Heart left ventricle (tissue), 16 donors: ENCODE results near the gene PSMD3. TPM values are rescaled to one million over a fixed set of nuclear protein-coding genes. Genes with fewer than 3 reads are reported as not detected.

Experiments
- ATAC-seq, 4 donors: fragments of 200-7000 bp; cut with Tn5 transposase; one replicate each; pipeline ENCODE4 v1.9.1; 2020 to 2022; ENCODE audit warnings: moderate library complexity in 4 of 4, mild to moderate bottlenecking in 3 of 4, moderate number of reproducible peaks in 1 of 4
- DNase-seq, 5 donors: peaks; one replicate each; pipeline ENCODE4 v3.0.0-alpha.2; 2020
- H3K27ac ChIP-seq, 12 donors: fragments of 200-600 bp; sonication (generic) in 4 of 12; one replicate each; pipeline versions ENCODE4 v1.5.0 to v1.8.0; 2016 to 2022; ENCODE audit warnings: mild to moderate bottlenecking in 2 of 12
- H3K27me3 ChIP-seq, 9 donors: fragments of 200-600 bp; sonication (generic) in 2 of 9; one replicate each; pipeline versions ENCODE4 v1.5.1 to v1.8.0; 2016 to 2022; ENCODE audit warnings: mild to moderate bottlenecking in 3 of 9
- H3K36me3 ChIP-seq, 9 donors: fragments of 200-600 bp; sonication (generic) in 2 of 9; one replicate each; pipeline versions ENCODE4 v1.5.0 to v1.8.0; 2018 to 2022; ENCODE audit warnings: mild to moderate bottlenecking in 2 of 9
- H3K4me1 ChIP-seq, 12 donors: fragments of 200-600 bp; sonication (generic) in 4 of 12; one replicate each; pipeline versions ENCODE4 v1.5.0 to v1.8.0; 2016 to 2022; ENCODE audit warnings: mild to moderate bottlenecking in 3 of 12
- H3K4me3 ChIP-seq, 12 donors: fragments of 200-600 bp; sonication (generic) in 4 of 12; one replicate each; pipeline versions ENCODE4 v1.5.0 to v1.8.0; 2017 to 2022; ENCODE audit warnings: mild to moderate bottlenecking in 9 of 12, moderate library complexity in 4 of 12
- H3K9me3 ChIP-seq, 12 donors: fragments of 200-600 bp; sonication (generic) in 4 of 12; one replicate each; pipeline versions ENCODE4 v1.5.0 to v1.8.0; 2016 to 2022; ENCODE audit warnings: mild to moderate bottlenecking in 1 of 12
- POLR2A ChIP-seq, 2 donors: fragments of 450-650 bp; IDR thresholded peaks; one replicate each; pipeline ENCODE4 v1.6.1; 2017; ENCODE audit warnings: antibody characterized with exemption in 2 of 2, mild to moderate bottlenecking in 2 of 2, moderate library complexity in 2 of 2
- WGBS, 4 donors: extraction: QIAGEN DNeasy Blood & Tissue Kit in 2 of 4; methylation state at CpG; one replicate each; pipeline versions ENCODE4 v1.1.5 to v1.1.7; 2013 to 2018; 5-methylcytosine and 5-hydroxymethylcytosine counted together
- intact Hi-C, 10 donors: fragments of 100-400 bp; cut with DNase I; formaldehyde crosslinking; loops; one replicate each; pipeline versions ENCODE4 v1.11.1 to v1.14.2; 2022
- polyA plus RNA-seq, 2 donors: library from polyadenylated mRNA; stranded (reverse); fragments of 200-250 nt; gene quantifications; one replicate each; pipeline ENCODE4 v1.2.3, GENCODE V29; 2013
- total RNA-seq, 9 donors: library from RNA; depleted of rRNA in 2 of 9; stranded (reverse); fragments of >200 nt in 2 of 9; fragmentation: NEBNext Ultra II Directional in 3 of 9; extraction: Animal tissue kit (Norgen Biotek cat#: 25700) in 3 of 9; gene quantifications; one replicate each; pipeline versions ENCODE4 v1.1.0 to v1.2.4, GENCODE V29; 2016 to 2023
- TF ChIP-seq, protein P1 (sequence below), 12 donors: fragments of 200-600 bp; sonication (generic) in 4 of 12; IDR thresholded peaks; one replicate each; pipeline versions ENCODE4 v1.5.0 to v1.8.0; 2018 to 2022; ENCODE audit warnings: antibody characterized with exemption in 12 of 12, mild to moderate bottlenecking in 5 of 12
- donor health status: ischemic (EF 13 %, LVEDD 7.1; RV severe dilation, severe dysfunction).
- donor health status: healthy with polysubstance abuse.
- donor health status: DM: no; HTN: yes; CAD: no.
- donor health status: DM: no; HTN: no; CAD: no.
- donor health status: ischemic (EF 25% LVEDD 6.9; RV normal size, moderate dysfunction).
- donor health status: ischemic (EF 25% LVEDD 5.7; RV mildly dilated, moderate dysfunction).
- donor health status: healthy.
- donor health status: DM: yes; HTN: yes; CAD: no.
- donor health status: ischemic (EF 35%, LVEDD 5.7; RV mildly dilated, moderate dysfunction).
- donor health status: nonischemic (EF 11% LVEDD 7.7; RV severe dilation, severe dysfunction).
- donor health status: DM: yes; HTN: yes; CAD: no.
- donor health status: PGD.
- donor health status: ischemic (EF 29% LVEDD 5.4; RV normal size, mild dysfunction).
- donor health status: nonischemic (EF 23%, LVEDD 6.1; RV moderate dilation, normal function).

The PSMD3 gene
- total and polyA plus RNA-seq, 11 donors: 68.9 to 142 (median 83.3) TPM

GRCh38 chr17:40025991-40026815, 45.6 kb downstream of the PSMD3 start:
- H3K4me3 ChIP-seq: no peak overlapping the region
- ATAC-seq (peak in 2 of 4 donors; percentile 5 to 6), DNase-seq (peak in 1 of 5 donors; percentile 24)
- 79 to 82% (median 80%) methylated on average over 22 of the region's 22 CpGs for WGBS, 4 donors
- no peaks in the 10 kb centered on the region for H3K9me3 ChIP-seq
- peaks cover 0 to 96% (median 85%) of the 10 kb centered on the region in 9 donors for H3K36me3 ChIP-seq
- H3K4me1 ChIP-seq: peaks cover 0 to 30% (median 9%) of the 10 kb centered on the region in 12 donors
- H3K27me3 ChIP-seq: no peaks in the 10 kb centered on the region
- TF ChIP-seq, protein P1, sequence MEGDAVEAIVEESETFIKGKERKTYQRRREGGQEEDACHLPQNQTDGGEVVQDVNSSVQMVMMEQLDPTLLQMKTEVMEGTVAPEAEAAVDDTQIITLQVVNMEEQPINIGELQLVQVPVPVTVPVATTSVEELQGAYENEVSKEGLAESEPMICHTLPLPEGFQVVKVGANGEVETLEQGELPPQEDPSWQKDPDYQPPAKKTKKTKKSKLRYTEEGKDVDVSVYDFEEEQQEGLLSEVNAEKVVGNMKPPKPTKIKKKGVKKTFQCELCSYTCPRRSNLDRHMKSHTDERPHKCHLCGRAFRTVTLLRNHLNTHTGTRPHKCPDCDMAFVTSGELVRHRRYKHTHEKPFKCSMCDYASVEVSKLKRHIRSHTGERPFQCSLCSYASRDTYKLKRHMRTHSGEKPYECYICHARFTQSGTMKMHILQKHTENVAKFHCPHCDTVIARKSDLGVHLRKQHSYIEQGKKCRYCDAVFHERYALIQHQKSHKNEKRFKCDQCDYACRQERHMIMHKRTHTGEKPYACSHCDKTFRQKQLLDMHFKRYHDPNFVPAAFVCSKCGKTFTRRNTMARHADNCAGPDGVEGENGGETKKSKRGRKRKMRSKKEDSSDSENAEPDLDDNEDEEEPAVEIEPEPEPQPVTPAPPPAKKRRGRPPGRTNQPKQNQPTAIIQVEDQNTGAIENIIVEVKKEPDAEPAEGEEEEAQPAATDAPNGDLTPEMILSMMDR (IDR thresholded peaks at IDR 0.05): no peak
- no peak for TF ChIP-seq POLR2A (IDR thresholded peaks at IDR 0.05)
- H3K27ac ChIP-seq: no peak overlapping the region
- intact Hi-C loops: loop anchor here in 7 of 10 donors (1.0 to 10.0 kb wide), 5 partner anchors 13 to 149 kb away; partner anchors contain the start of gene RAPGEFL1 (in 1 of the 7)

DNA sequence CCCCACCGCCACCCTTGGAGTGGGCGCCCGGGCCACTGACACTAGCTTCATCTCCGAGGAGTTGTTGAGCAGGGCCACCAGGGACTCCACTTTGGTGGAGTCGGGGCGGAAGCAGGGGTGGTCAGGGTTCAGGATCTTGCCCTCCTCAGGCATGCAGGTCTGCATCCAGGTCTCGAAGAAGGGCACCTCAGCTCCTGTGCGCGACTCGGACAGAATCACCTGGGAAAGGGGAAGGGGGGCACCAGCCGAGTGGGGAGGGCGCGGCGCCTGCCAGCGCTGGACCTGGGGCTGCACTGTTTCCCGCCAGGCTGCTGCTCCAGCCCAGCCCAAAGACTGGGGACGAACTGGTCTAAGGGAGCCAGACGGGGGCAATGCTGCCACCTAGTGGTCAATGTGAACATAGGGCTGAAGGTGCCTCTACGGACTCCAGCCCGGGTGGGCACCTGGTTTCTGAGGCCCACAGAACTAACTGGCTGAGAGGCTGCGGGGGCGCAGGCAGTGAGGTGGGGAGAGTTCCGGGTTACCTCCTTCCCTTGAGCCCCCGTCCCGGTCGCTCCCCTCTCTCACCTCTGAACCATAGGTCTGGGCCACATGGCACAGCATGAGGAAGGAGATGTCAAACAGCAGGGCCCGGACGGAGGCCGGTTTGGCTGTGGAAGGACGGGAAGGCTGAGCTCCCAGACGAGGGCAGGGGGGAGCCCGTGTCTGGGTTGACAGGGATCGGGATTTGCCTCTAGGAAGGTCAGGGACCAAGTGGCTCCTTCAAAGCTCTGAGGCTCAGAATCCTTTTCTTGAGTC, 46.4 kb downstream of the PSMD3 start:
- intact Hi-C loops: loop anchor here in 6 of 10 donors (2.0 to 10.0 kb wide), 4 partner anchors 14 to 148 kb away; partner anchors contain the start of gene RAPGEFL1 (in 1 of the 6)
- ATAC-seq (peak; percentile 85 to 93 (median 88)), DNase-seq (peak; percentile 83 to 90 (median 83))
- Histone ChIP-seq H3K4me1 (peaks cover 0 to 30% (median 11%) of the 10 kb centered on the region in 12 donors), H3K9me3 (no peaks in the 10 kb centered on the region), H3K27me3 (no peaks in the 10 kb centered on the region), H3K4me3 (no peak overlapping the region), H3K27ac (peak overlapping the region in 3 of 12 donors; percentile 14 to 31 (median 18)), H3K36me3 (peaks cover 0 to 96% (median 85%) of the 10 kb centered on the region in 9 donors)
- TF ChIP-seq POLR2A (IDR thresholded peaks at IDR 0.05): no peak
- TF ChIP-seq, protein P1 (IDR thresholded peaks at IDR 0.05): peak; percentile 86 to 98 (median 94)
- WGBS, 4 donors: 33 to 41% (median 39%) methylated on average over 24 to 33 of the region's 33 CpGs

- Histone ChIP-seq H3K9me3 (no peaks in the 10 kb centered on the region), H3K36me3 (peaks cover 0 to 96% (median 84%) of the 10 kb centered on the region in 9 donors), H3K27ac (peak overlapping the region in 1 of 12 donors; percentile 18), H3K27me3 (no peaks in the 10 kb centered on the region), H3K4me1 (peaks cover 0 to 33% (median 15%) of the 10 kb centered on the region in 12 donors), H3K4me3 (no peak overlapping the region)
- intact Hi-C loops: loop anchor here in 6 of 10 donors (2.0 to 10.0 kb wide), 4 partner anchors 15 to 147 kb away; partner anchors contain the start of gene RAPGEFL1 (in 1 of the 6)
- WGBS, 4 donors: 81 to 85% (median 82%) methylated on average over 5 of the region's 5 CpGs
- DNase-seq: peak in 1 of 5 donors; percentile 12
- TF ChIP-seq, protein P1 (IDR thresholded peaks at IDR 0.05): no peak
- TF ChIP-seq POLR2A (IDR thresholded peaks at IDR 0.05): no peak
- no peak for ATAC-seq
Measured at GRCh38 chr17:40027614-40028012, 47.0 kb downstream of the PSMD3 start.
